Measurements from ENCODE around the gene HS3ST4. TPM values are rescaled to one million over a fixed set of nuclear protein-coding genes. Genes with fewer than 3 reads are reported as not detected.

The HS3ST4 gene
- not detected in 2 replicates for total RNA-seq

DNA sequence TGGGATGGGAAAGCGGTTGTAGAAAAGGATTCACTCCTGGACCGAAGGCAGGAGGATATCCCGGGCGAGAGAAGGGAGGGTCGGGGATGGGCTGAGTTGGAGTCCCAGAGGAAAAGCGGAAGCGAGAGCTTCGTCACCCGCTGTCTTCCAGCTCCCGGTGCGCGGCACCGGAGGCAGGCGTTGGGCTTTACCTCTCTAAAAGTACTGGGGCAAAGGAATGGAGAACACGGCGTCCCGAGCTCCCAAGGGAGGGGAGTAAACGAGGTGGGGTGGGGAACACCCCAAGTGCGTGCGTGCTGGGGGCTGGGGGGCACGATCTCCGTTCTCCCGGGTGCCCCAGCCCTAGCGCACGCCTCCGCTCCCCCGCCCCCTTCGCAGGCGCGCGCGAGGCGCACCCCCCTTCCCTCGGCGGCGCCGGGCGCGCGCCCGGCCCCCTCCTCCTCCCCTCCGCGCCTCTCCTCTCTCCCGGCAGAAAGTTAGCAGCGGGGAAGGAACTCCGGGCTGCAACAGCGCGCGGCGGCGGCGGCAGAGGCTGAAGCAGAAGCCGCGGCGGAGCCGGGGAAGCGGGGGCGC, at the start of gene HS3ST4:
TSS of gene HS3ST4 (plus strand) at position 441 of the 573 bp plus-strand sequence.

All from smooth muscle cell of trachea (primary cell).